PFSK-1 (cell line): ENCODE data around the gene COA3.

ENCODE experiments used
- FOXP2 ChIP-seq: optimal IDR thresholded peaks from 2 replicates; pipeline ENCODE3; 2011; ENCODE audit warnings: borderline replicate concordance, control low read depth, inconsistent platforms; ENCODE audit not compliant: insufficient read depth; ENCODE audit errors: extremely low read length, extremely low read depth
- POLR2AphosphoS5 ChIP-seq: IDR thresholded peaks from 2 replicates; pipeline ENCODE4 v1.6.1; 2012; ENCODE audit warnings: low read depth, mild to moderate bottlenecking, control low read depth, low read length, moderate library complexity
- REST ChIP-seq, 2 experiments: IDR thresholded peaks; 2 replicates each; pipeline versions ENCODE4 v1.6.1 to v1.8.0; 2011 to 2012; ENCODE audit warnings: low read depth in 2 of 2, low read length in 2 of 2, control low read depth in 1 of 2, inconsistent platforms in 1 of 2, mild to moderate bottlenecking in 1 of 2, moderate library complexity in 1 of 2; ENCODE audit not compliant: insufficient read depth in 1 of 2
- SIN3A ChIP-seq: IDR thresholded peaks from 2 replicates; pipeline ENCODE4 v1.6.1; 2012; ENCODE audit warnings: mild to moderate bottlenecking, low read length, moderate library complexity, borderline replicate concordance; ENCODE audit not compliant: insufficient read depth
- TAF1 ChIP-seq: IDR thresholded peaks from 2 replicates; pipeline ENCODE4 v1.6.1; 2012; ENCODE audit warnings: low read length, control low read depth, borderline replicate concordance; ENCODE audit not compliant: insufficient read depth

- TF ChIP-seq POLR2AphosphoS5 (no peak), REST (IDR thresholded peaks at IDR 0.05; ENCODE audit: insufficient read depth in 1 of 2, low read depth in 2 of 2, low read length in 2 of 2) (no peak), SIN3A (no peak), FOXP2 (no peak), TAF1 (no peak)
Observed at GRCh38 chr17:42783062-42783790, 15.3 kb downstream of the COA3 start.
